HG03378 (cell line): Measurements from ENCODE around the gene MAST2.
"Not testable (repeated sequence)": the region's sequence is repeated elsewhere in the genome, so short reads cannot be mapped to it uniquely, and the experiment has no call there.

Source experiments
- ATAC-seq: cut with Tn5 transposase; IDR thresholded peaks from one replicate; pipeline ENCODE4 v1.9.1; 2021; ENCODE audit warnings: mild to moderate bottlenecking, moderate library complexity; ENCODE audit not compliant: unreplicated experiment

The MAST2 gene

GRCh38 chr1:45891087-45891486, 87.7 kb downstream of the MAST2 start:
- no peak for ATAC-seq

- ATAC-seq: no peak
Observed at GRCh38 chr1:45892068-45892785, 88.8 kb downstream of the MAST2 start.

- ATAC-seq: no peak
Observed at GRCh38 chr1:45894331-45894730, 90.9 kb downstream of the MAST2 start.

GRCh38 chr1:45894921-45895320, 91.5 kb downstream of the MAST2 start:
- ATAC-seq: no peak

- no peak for ATAC-seq
Observed at GRCh38 chr1:45895406-45895805, 92.0 kb downstream of the MAST2 start.

- ATAC-seq: no peak
Observed at GRCh38 chr1:45906883-45907282, 103.5 kb downstream of the MAST2 start.

- no peak for ATAC-seq
Observed at GRCh38 chr1:45908611-45909140, 105.3 kb downstream of the MAST2 start.

- ATAC-seq: no peak
Observed at GRCh38 chr1:45911634-45912033, 108.2 kb downstream of the MAST2 start.

GRCh38 chr1:45913183-45913683, 109.8 kb downstream of the MAST2 start:
- no peak for ATAC-seq

- no peak for ATAC-seq
Observed at GRCh38 chr1:45913731-45914501, 110.5 kb downstream of the MAST2 start.

- ATAC-seq: no peak
Observed at GRCh38 chr1:45914836-45915235, 111.4 kb downstream of the MAST2 start.

- ATAC-seq: no peak
Observed at GRCh38 chr1:45922374-45922773, 119.0 kb downstream of the MAST2 start.

GRCh38 chr1:45922813-45923212, 119.4 kb downstream of the MAST2 start:
- no peak for ATAC-seq

- no peak for ATAC-seq
Observed at GRCh38 chr1:45923343-45923742, 119.9 kb downstream of the MAST2 start.

- ATAC-seq: no peak
Observed at GRCh38 chr1:45924736-45925135, 121.3 kb downstream of the MAST2 start.

GRCh38 chr1:45925728-45926287, 122.4 kb downstream of the MAST2 start:
- ATAC-seq: no peak

- no peak for ATAC-seq
Observed at GRCh38 chr1:45926330-45926729, 122.9 kb downstream of the MAST2 start.

- not testable (repeated sequence) for ATAC-seq
Observed at GRCh38 chr1:45927231-45927915, 124.0 kb downstream of the MAST2 start.

GRCh38 chr1:45928486-45929205, 125.2 kb downstream of the MAST2 start:
- ATAC-seq: no peak

- ATAC-seq: no peak
Observed at GRCh38 chr1:45929257-45929687, 125.9 kb downstream of the MAST2 start.
